ENCODE measurements around the gene IRF1. TPM values are rescaled to one million over a fixed set of nuclear protein-coding genes. Genes with fewer than 3 reads are reported as not detected.

Gene IRF1
- total and polyA plus RNA-seq, 5 donors from 2014 or later = 160 to 924 (median 190) TPM

- ATAC-seq (ENCODE audit: low read depth in 2 of 2) = peak; percentile 9 to 19
- peak in 1 of 3 donors; percentile 46 for DNase-seq
- H3K4me1 Mint-ChIP-seq = peaks cover 53 to 94% (median 80%) of the 10 kb centered on the region in 4 donors
- Histone ChIP-seq H3K27ac (ENCODE audit: insufficient read depth, low read length, poor library complexity, severe bottlenecking) (peak overlapping the region; percentile 86), H3K9me3 (ENCODE audit: control insufficient read depth in 2 of 2, low read length in 2 of 2) (no peaks in the 10 kb centered on the region), H3K27me3 (ENCODE audit: control insufficient read depth, insufficient read depth, low read length) (no peaks in the 10 kb centered on the region), H3K4me1 (ENCODE audit: control insufficient read depth, insufficient read depth, low read length, poor library complexity, severe bottlenecking) (peaks cover 81% of the 10 kb centered on the region), H3K36me3 (ENCODE audit: control insufficient read depth, insufficient read depth, low read length) (peaks cover 13% of the 10 kb centered on the region), H3K4me3 (ENCODE audit: low read depth, low read length) (peak overlapping the region; percentile 81)
- no peaks in the 10 kb centered on the region for H3K9me3 Mint-ChIP-seq
- peak overlapping the region; percentile 51 to 79 (median 69) for H3K4me3 Mint-ChIP-seq
- peaks cover 29% of the 10 kb centered on the region for H3K36me3 Mint-ChIP-seq
- peak overlapping the region; percentile 96 to 99 (median 98) for H3K27ac Mint-ChIP-seq
- H3K27me3 Mint-ChIP-seq = no peaks in the 10 kb centered on the region
Observed at GRCh38 chr5:132456987-132457361, 33.6 kb downstream of the IRF1 start.

GRCh38 chr5:132456296-132456986, 34.1 kb downstream of the IRF1 start:
- peaks cover 17% of the 10 kb centered on the region for H3K36me3 ChIP-seq (ENCODE audit: control insufficient read depth, insufficient read depth, low read length)
- no peaks in the 10 kb centered on the region for H3K9me3 Mint-ChIP-seq
- no peaks in the 10 kb centered on the region for H3K27me3 Mint-ChIP-seq
- peak overlapping the region; percentile 81 for H3K4me3 ChIP-seq (ENCODE audit: low read depth, low read length)
- DNase-seq (peak; percentile 53 to 86 (median 69)), ATAC-seq (ENCODE audit: low read depth in 2 of 2) (peak; percentile 64 to 69)
- H3K4me3 Mint-ChIP-seq = peak overlapping the region; percentile 58 to 79 (median 69)
- peaks cover 53 to 92% (median 76%) of the 10 kb centered on the region in 4 donors for H3K4me1 Mint-ChIP-seq
- H3K27me3 ChIP-seq (ENCODE audit: control insufficient read depth, insufficient read depth, low read length) = no peaks in the 10 kb centered on the region
- H3K27ac Mint-ChIP-seq = peak overlapping the region; percentile 96 to 99 (median 98)
- H3K27ac ChIP-seq (ENCODE audit: insufficient read depth, low read length, poor library complexity, severe bottlenecking) = peak overlapping the region; percentile 86
- H3K4me1 ChIP-seq (ENCODE audit: control insufficient read depth, insufficient read depth, low read length, poor library complexity, severe bottlenecking) = peaks cover 81% of the 10 kb centered on the region
- no peaks in the 10 kb centered on the region for H3K9me3 ChIP-seq (ENCODE audit: control insufficient read depth in 2 of 2, low read length in 2 of 2)
- H3K36me3 Mint-ChIP-seq = peaks cover 29% of the 10 kb centered on the region

- Mint-ChIP-seq H3K4me3 (peak overlapping the region; percentile 58 to 79 (median 69)), H3K27me3 (no peaks in the 10 kb centered on the region), H3K4me1 (peaks cover 52 to 90% (median 74%) of the 10 kb centered on the region in 4 donors), H3K36me3 (peaks cover 23% of the 10 kb centered on the region), H3K27ac (peak overlapping the region; percentile 96 to 99 (median 98)), H3K9me3 (no peaks in the 10 kb centered on the region)
- H3K4me3 ChIP-seq (ENCODE audit: low read depth, low read length) = peak overlapping the region; percentile 81
- H3K27ac ChIP-seq (ENCODE audit: insufficient read depth, low read length, poor library complexity, severe bottlenecking) = peak overlapping the region; percentile 86
- no peak for DNase-seq
- peaks cover 75% of the 10 kb centered on the region for H3K4me1 ChIP-seq (ENCODE audit: control insufficient read depth, insufficient read depth, low read length, poor library complexity, severe bottlenecking)
- no peaks in the 10 kb centered on the region for H3K9me3 ChIP-seq (ENCODE audit: control insufficient read depth in 2 of 2, low read length in 2 of 2)
- no peak for ATAC-seq (ENCODE audit: low read depth in 2 of 2)
- peaks cover 22% of the 10 kb centered on the region for H3K36me3 ChIP-seq (ENCODE audit: control insufficient read depth, insufficient read depth, low read length)
- no peaks in the 10 kb centered on the region for H3K27me3 ChIP-seq (ENCODE audit: control insufficient read depth, insufficient read depth, low read length)
Observed at GRCh38 chr5:132455614-132456115, 34.9 kb downstream of the IRF1 start.

- ATAC-seq (ENCODE audit: low read depth in 2 of 2) (no peak), DNase-seq (no peak)
- H3K4me1 ChIP-seq (ENCODE audit: control insufficient read depth, insufficient read depth, low read length, poor library complexity, severe bottlenecking) = peaks cover 62% of the 10 kb centered on the region
- peak overlapping the region; percentile 2 for H3K27ac ChIP-seq (ENCODE audit: insufficient read depth, low read length, poor library complexity, severe bottlenecking)
- Mint-ChIP-seq H3K36me3 (peaks cover 26% of the 10 kb centered on the region), H3K27ac (peak overlapping the region; percentile 96 to 98 (median 96)), H3K4me1 (peaks cover 51 to 77% (median 64%) of the 10 kb centered on the region in 4 donors), H3K9me3 (no peaks in the 10 kb centered on the region), H3K27me3 (no peaks in the 10 kb centered on the region), H3K4me3 (peak overlapping the region in 2 of 4 donors; percentile 56 to 59)
- no peaks in the 10 kb centered on the region for H3K9me3 ChIP-seq (ENCODE audit: control insufficient read depth in 2 of 2, low read length in 2 of 2)
- H3K27me3 ChIP-seq (ENCODE audit: control insufficient read depth, insufficient read depth, low read length) = no peaks in the 10 kb centered on the region
- no peak overlapping the region for H3K4me3 ChIP-seq (ENCODE audit: low read depth, low read length)
- H3K36me3 ChIP-seq (ENCODE audit: control insufficient read depth, insufficient read depth, low read length) = peaks cover 28% of the 10 kb centered on the region
Observed at GRCh38 chr5:132454361-132454760, 36.2 kb downstream of the IRF1 start.

GRCh38 chr5:132451387-132451786, 39.2 kb downstream of the IRF1 start:
- H3K9me3 ChIP-seq (ENCODE audit: control insufficient read depth in 2 of 2, low read length in 2 of 2) = no peaks in the 10 kb centered on the region
- DNase-seq = no peak
- no peak for ATAC-seq (ENCODE audit: low read depth in 2 of 2)
- Mint-ChIP-seq H3K4me3 (no peak overlapping the region), H3K9me3 (no peaks in the 10 kb centered on the region), H3K36me3 (peaks cover 42% of the 10 kb centered on the region), H3K4me1 (peaks cover 41 to 76% (median 62%) of the 10 kb centered on the region in 4 donors), H3K27ac (peak overlapping the region in 2 of 3 donors; percentile 3 to 86), H3K27me3 (no peaks in the 10 kb centered on the region)
- peaks cover 42% of the 10 kb centered on the region for H3K4me1 ChIP-seq (ENCODE audit: control insufficient read depth, insufficient read depth, low read length, poor library complexity, severe bottlenecking)
- H3K4me3 ChIP-seq (ENCODE audit: low read depth, low read length) = no peak overlapping the region
- H3K36me3 ChIP-seq (ENCODE audit: control insufficient read depth, insufficient read depth, low read length) = peaks cover 39% of the 10 kb centered on the region
- no peak overlapping the region for H3K27ac ChIP-seq (ENCODE audit: insufficient read depth, low read length, poor library complexity, severe bottlenecking)
- no peaks in the 10 kb centered on the region for H3K27me3 ChIP-seq (ENCODE audit: control insufficient read depth, insufficient read depth, low read length)

GRCh38 chr5:132449060-132449459, 41.5 kb downstream of the IRF1 start:
- no peak overlapping the region for H3K27ac ChIP-seq (ENCODE audit: insufficient read depth, low read length, poor library complexity, severe bottlenecking)

GRCh38 chr5:132447196-132447595, 43.4 kb downstream of the IRF1 start:
- H3K9me3 Mint-ChIP-seq = no peaks in the 10 kb centered on the region
- H3K4me1 Mint-ChIP-seq = peaks cover 26 to 72% (median 61%) of the 10 kb centered on the region in 4 donors
- peaks cover 35% of the 10 kb centered on the region for H3K36me3 Mint-ChIP-seq
- H3K4me3 ChIP-seq (ENCODE audit: low read depth, low read length) = peak overlapping the region; percentile 53
- DNase-seq (no peak), ATAC-seq (ENCODE audit: low read depth in 2 of 2) (peak; percentile 35 to 51)
- H3K4me1 ChIP-seq (ENCODE audit: control insufficient read depth, insufficient read depth, low read length, poor library complexity, severe bottlenecking) = peaks cover 37% of the 10 kb centered on the region
- H3K36me3 ChIP-seq (ENCODE audit: control insufficient read depth, insufficient read depth, low read length) = peaks cover 39% of the 10 kb centered on the region
- peak overlapping the region in 3 of 4 donors; percentile 12 to 66 (median 59) for H3K4me3 Mint-ChIP-seq
- H3K27me3 Mint-ChIP-seq = no peaks in the 10 kb centered on the region
- peak overlapping the region; percentile 78 to 97 (median 93) for H3K27ac Mint-ChIP-seq
- H3K27ac ChIP-seq (ENCODE audit: insufficient read depth, low read length, poor library complexity, severe bottlenecking) = peak overlapping the region; percentile 41
- no peaks in the 10 kb centered on the region for H3K27me3 ChIP-seq (ENCODE audit: control insufficient read depth, insufficient read depth, low read length)
- H3K9me3 ChIP-seq (ENCODE audit: control insufficient read depth in 2 of 2, low read length in 2 of 2) = no peaks in the 10 kb centered on the region

More at GRCh38 chr5:132449060-132449459, 41.5 kb downstream of the IRF1 start:
- H3K36me3 Mint-ChIP-seq = peaks cover 37% of the 10 kb centered on the region
- H3K27me3 ChIP-seq (ENCODE audit: control insufficient read depth, insufficient read depth, low read length) = no peaks in the 10 kb centered on the region
- H3K4me3 Mint-ChIP-seq = peak overlapping the region in 2 of 4 donors; percentile 17 to 19
- DNase-seq = no peak
- no peaks in the 10 kb centered on the region for H3K9me3 ChIP-seq (ENCODE audit: control insufficient read depth in 2 of 2, low read length in 2 of 2)
- ATAC-seq (ENCODE audit: low read depth in 2 of 2) = no peak
- no peaks in the 10 kb centered on the region for H3K27me3 Mint-ChIP-seq
- peaks cover 37 to 73% (median 63%) of the 10 kb centered on the region in 4 donors for H3K4me1 Mint-ChIP-seq
- H3K4me3 ChIP-seq (ENCODE audit: low read depth, low read length) = no peak overlapping the region
- H3K9me3 Mint-ChIP-seq = no peaks in the 10 kb centered on the region
- peak overlapping the region in 2 of 3 donors; percentile 53 to 78 for H3K27ac Mint-ChIP-seq
- peaks cover 35% of the 10 kb centered on the region for H3K4me1 ChIP-seq (ENCODE audit: control insufficient read depth, insufficient read depth, low read length, poor library complexity, severe bottlenecking)
- peaks cover 42% of the 10 kb centered on the region for H3K36me3 ChIP-seq (ENCODE audit: control insufficient read depth, insufficient read depth, low read length)

Data from CD4-positive, CD25-positive, alpha-beta regulatory T cell (primary cell).